Measurements from ENCODE around the gene SGPP2. TPM values are rescaled to one million over a fixed set of nuclear protein-coding genes. Genes with fewer than 3 reads are reported as not detected.

SGPP2 gene
- total and polyA plus RNA-seq, 2 experiments from 2014 or later = 0.08 TPM; not detected in 1

DNA sequence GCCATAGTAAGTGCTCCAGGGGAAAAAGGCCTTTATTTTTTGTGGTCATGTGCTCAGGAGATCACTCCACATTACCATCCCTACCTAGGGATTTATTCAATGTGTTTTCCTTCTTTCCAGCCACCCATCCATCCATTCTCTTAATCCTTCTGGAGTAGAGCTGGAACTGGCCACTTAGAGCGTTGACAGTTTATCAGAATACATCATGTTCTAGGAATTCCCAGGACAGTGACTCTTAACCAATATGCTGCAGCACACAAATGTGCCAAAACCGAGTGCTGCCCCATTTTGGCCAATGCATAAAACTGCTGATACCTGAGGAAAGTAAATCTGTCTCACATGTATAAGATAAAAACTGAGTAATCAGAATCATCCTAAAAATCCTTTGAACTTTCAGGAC is 167.8 kb downstream of the SGPP2 start:
- TF ChIP-seq EZH2phosphoT487 (IDR thresholded peaks at IDR 0.05; ENCODE audit: unreplicated experiment) (no peak), EZH2 (IDR thresholded peaks at IDR 0.05; ENCODE audit: low read depth, unreplicated experiment) (no peak)
- Histone ChIP-seq H3K4me1 (ENCODE audit: insufficient read depth) (no peaks in the 10 kb centered on the region), H3K27ac (ENCODE audit: low read depth) (no peak overlapping the region), H3K4me3 (no peak overlapping the region), H2AFZ (no peak overlapping the region), H3K36me3 (ENCODE audit: insufficient read depth) (no peaks in the 10 kb centered on the region; the same call in 1 of the 2 replicates), H3K79me2 (replicated peaks; ENCODE audit: insufficient read depth) (peaks cover 30% of the 10 kb centered on the region), H3K27me3 (ENCODE audit: insufficient read depth) (no peaks in the 10 kb centered on the region), H3K4me2 (no peak overlapping the region), H4K20me1 (replicated peaks; ENCODE audit: insufficient read depth) (no peaks in the 10 kb centered on the region; the same call in 1 of the 2 replicates), H3K9me2 (ENCODE audit: insufficient read depth) (no peaks in the 10 kb centered on the region), H3F3A (replicated peaks; ENCODE audit: low read depth) (no peaks in the 10 kb centered on the region)
- Mint-ChIP-seq H3K4me1 (no peaks in the 10 kb centered on the region), H3K4me3 (no peak overlapping the region), H3K27me3 (ENCODE audit: insufficient read depth, low read depth, poor library complexity) (no peaks in the 10 kb centered on the region), H3K9me3 (peaks cover 14% of the 10 kb centered on the region; the same call in 2 of the 3 replicates), H3K27ac (no peak overlapping the region), H3K36me3 (ENCODE audit: low read depth) (peaks cover 73% of the 10 kb centered on the region)
- DNase-seq (ENCODE audit: low spot score) (no peak), ATAC-seq (no peak)

DNA sequence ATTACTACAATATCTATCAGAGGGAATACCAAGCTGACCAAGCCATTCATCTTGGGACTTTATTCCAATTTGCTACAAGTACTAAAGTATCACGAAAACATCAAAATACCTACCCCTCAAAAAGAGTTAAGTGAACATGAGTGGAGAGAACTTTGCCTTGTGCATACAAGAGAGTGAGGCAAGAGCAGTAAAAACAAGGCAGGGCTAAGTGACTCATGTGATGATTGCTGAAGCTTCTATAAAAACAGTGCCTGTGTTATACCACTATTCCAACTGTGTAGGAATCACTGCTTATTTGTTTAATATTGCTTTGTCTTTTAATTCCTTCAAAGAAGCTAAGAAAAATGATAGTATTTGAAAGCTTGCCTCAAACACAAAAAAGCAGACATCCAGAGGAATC is 170.3 kb downstream of the SGPP2 start:
- Mint-ChIP-seq H3K4me3 (no peak overlapping the region), H3K9me3 (peaks cover 5% of the 10 kb centered on the region; the same call in 2 of the 3 replicates), H3K4me1 (no peaks in the 10 kb centered on the region), H3K36me3 (ENCODE audit: low read depth) (peaks cover 63% of the 10 kb centered on the region), H3K27me3 (ENCODE audit: insufficient read depth, low read depth, poor library complexity) (no peaks in the 10 kb centered on the region), H3K27ac (no peak overlapping the region)
- ATAC-seq (no peak), DNase-seq (ENCODE audit: low spot score) (no peak)
- H3F3A ChIP-seq (replicated peaks; ENCODE audit: low read depth) = no peaks in the 10 kb centered on the region
- no peak overlapping the region for H3K4me3 ChIP-seq
- H2AFZ ChIP-seq = no peak overlapping the region
- H3K9me2 ChIP-seq (ENCODE audit: insufficient read depth) = no peaks in the 10 kb centered on the region
- no peak overlapping the region for H3K4me2 ChIP-seq
- peaks cover 7% of the 10 kb centered on the region for H3K79me2 ChIP-seq (replicated peaks; ENCODE audit: insufficient read depth)
- no peaks in the 10 kb centered on the region; the same call in 1 of the 2 replicates for H4K20me1 ChIP-seq (replicated peaks; ENCODE audit: insufficient read depth)
- no peak overlapping the region for H3K27ac ChIP-seq (ENCODE audit: low read depth)
- no peaks in the 10 kb centered on the region for H3K4me1 ChIP-seq (ENCODE audit: insufficient read depth)
- H3K36me3 ChIP-seq (ENCODE audit: insufficient read depth) = peaks cover under 1% of the 10 kb centered on the region; the same call in 1 of the 2 replicates
- no peaks in the 10 kb centered on the region for H3K27me3 ChIP-seq (ENCODE audit: insufficient read depth)
- TF ChIP-seq CREB1 (CRISPR knock-in tag; IDR thresholded peaks at IDR 0.05; ENCODE audit: low read depth) = no peak
- TF ChIP-seq EZH2 (IDR thresholded peaks at IDR 0.05; ENCODE audit: low read depth, unreplicated experiment) = no peak
- no peak for TF ChIP-seq NANOG (IDR thresholded peaks at IDR 0.05; ENCODE audit: borderline replicate concordance)
- TF ChIP-seq, protein P1, sequence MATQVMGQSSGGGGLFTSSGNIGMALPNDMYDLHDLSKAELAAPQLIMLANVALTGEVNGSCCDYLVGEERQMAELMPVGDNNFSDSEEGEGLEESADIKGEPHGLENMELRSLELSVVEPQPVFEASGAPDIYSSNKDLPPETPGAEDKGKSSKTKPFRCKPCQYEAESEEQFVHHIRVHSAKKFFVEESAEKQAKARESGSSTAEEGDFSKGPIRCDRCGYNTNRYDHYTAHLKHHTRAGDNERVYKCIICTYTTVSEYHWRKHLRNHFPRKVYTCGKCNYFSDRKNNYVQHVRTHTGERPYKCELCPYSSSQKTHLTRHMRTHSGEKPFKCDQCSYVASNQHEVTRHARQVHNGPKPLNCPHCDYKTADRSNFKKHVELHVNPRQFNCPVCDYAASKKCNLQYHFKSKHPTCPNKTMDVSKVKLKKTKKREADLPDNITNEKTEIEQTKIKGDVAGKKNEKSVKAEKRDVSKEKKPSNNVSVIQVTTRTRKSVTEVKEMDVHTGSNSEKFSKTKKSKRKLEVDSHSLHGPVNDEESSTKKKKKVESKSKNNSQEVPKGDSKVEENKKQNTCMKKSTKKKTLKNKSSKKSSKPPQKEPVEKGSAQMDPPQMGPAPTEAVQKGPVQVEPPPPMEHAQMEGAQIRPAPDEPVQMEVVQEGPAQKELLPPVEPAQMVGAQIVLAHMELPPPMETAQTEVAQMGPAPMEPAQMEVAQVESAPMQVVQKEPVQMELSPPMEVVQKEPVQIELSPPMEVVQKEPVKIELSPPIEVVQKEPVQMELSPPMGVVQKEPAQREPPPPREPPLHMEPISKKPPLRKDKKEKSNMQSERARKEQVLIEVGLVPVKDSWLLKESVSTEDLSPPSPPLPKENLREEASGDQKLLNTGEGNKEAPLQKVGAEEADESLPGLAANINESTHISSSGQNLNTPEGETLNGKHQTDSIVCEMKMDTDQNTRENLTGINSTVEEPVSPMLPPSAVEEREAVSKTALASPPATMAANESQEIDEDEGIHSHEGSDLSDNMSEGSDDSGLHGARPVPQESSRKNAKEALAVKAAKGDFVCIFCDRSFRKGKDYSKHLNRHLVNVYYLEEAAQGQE (IDR thresholded peaks at IDR 0.05; ENCODE audit: unreplicated experiment) = no peak
- TF ChIP-seq ZNF331 (CRISPR knock-in tag; IDR thresholded peaks at IDR 0.05; ENCODE audit: low read depth) = no peak
- TF ChIP-seq ZNF114 (CRISPR knock-in tag; IDR thresholded peaks at IDR 0.05) = no peak
- TF ChIP-seq POLR2AphosphoS5 (IDR thresholded peaks at IDR 0.05; ENCODE audit: low read depth) = no peak
- TF ChIP-seq, protein P2, sequence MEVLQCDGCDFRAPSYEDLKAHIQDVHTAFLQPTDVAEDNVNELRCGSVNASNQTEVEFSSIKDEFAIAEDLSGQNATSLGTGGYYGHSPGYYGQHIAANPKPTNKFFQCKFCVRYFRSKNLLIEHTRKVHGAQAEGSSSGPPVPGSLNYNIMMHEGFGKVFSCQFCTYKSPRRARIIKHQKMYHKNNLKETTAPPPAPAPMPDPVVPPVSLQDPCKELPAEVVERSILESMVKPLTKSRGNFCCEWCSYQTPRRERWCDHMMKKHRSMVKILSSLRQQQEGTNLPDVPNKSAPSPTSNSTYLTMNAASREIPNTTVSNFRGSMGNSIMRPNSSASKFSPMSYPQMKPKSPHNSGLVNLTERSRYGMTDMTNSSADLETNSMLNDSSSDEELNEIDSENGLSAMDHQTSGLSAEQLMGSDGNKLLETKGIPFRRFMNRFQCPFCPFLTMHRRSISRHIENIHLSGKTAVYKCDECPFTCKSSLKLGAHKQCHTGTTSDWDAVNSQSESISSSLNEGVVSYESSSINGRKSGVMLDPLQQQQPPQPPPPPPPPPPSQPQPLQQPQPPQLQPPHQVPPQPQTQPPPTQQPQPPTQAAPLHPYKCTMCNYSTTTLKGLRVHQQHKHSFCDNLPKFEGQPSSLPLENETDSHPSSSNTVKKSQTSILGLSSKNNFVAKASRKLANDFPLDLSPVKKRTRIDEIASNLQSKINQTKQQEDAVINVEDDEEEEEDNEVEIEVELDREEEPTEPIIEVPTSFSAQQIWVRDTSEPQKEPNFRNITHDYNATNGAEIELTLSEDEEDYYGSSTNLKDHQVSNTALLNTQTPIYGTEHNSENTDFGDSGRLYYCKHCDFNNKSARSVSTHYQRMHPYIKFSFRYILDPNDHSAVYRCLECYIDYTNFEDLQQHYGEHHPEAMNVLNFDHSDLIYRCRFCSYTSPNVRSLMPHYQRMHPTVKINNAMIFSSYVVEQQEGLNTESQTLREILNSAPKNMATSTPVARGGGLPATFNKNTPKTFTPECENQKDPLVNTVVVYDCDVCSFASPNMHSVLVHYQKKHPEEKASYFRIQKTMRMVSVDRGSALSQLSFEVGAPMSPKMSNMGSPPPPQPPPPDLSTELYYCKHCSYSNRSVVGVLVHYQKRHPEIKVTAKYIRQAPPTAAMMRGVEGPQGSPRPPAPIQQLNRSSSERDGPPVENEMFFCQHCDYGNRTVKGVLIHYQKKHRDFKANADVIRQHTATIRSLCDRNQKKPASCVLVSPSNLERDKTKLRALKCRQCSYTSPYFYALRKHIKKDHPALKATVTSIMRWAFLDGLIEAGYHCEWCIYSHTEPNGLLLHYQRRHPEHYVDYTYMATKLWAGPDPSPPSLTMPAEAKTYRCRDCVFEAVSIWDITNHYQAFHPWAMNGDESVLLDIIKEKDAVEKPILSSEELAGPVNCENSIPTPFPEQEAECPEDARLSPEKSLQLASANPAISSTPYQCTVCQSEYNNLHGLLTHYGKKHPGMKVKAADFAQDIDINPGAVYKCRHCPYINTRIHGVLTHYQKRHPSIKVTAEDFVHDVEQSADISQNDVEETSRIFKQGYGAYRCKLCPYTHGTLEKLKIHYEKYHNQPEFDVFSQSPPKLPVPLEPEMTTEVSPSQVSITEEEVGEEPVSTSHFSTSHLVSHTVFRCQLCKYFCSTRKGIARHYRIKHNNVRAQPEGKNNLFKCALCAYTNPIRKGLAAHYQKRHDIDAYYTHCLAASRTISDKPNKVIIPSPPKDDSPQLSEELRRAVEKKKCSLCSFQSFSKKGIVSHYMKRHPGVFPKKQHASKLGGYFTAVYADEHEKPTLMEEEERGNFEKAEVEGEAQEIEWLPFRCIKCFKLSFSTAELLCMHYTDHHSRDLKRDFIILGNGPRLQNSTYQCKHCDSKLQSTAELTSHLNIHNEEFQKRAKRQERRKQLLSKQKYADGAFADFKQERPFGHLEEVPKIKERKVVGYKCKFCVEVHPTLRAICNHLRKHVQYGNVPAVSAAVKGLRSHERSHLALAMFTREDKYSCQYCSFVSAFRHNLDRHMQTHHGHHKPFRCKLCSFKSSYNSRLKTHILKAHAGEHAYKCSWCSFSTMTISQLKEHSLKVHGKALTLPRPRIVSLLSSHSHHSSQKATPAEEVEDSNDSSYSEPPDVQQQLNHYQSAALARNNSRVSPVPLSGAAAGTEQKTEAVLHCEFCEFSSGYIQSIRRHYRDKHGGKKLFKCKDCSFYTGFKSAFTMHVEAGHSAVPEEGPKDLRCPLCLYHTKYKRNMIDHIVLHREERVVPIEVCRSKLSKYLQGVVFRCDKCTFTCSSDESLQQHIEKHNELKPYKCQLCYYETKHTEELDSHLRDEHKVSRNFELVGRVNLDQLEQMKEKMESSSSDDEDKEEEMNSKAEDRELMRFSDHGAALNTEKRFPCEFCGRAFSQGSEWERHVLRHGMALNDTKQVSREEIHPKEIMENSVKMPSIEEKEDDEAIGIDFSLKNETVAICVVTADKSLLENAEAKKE (CRISPR knock-in tag; IDR thresholded peaks at IDR 0.05) = no peak
- no peak for TF ChIP-seq JUNB (IDR thresholded peaks at IDR 0.05; ENCODE audit: unreplicated experiment)
- TF ChIP-seq, protein P3, sequence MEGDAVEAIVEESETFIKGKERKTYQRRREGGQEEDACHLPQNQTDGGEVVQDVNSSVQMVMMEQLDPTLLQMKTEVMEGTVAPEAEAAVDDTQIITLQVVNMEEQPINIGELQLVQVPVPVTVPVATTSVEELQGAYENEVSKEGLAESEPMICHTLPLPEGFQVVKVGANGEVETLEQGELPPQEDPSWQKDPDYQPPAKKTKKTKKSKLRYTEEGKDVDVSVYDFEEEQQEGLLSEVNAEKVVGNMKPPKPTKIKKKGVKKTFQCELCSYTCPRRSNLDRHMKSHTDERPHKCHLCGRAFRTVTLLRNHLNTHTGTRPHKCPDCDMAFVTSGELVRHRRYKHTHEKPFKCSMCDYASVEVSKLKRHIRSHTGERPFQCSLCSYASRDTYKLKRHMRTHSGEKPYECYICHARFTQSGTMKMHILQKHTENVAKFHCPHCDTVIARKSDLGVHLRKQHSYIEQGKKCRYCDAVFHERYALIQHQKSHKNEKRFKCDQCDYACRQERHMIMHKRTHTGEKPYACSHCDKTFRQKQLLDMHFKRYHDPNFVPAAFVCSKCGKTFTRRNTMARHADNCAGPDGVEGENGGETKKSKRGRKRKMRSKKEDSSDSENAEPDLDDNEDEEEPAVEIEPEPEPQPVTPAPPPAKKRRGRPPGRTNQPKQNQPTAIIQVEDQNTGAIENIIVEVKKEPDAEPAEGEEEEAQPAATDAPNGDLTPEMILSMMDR (conservative IDR thresholded peaks at IDR 0.05; ENCODE audit: low read depth in 2 of 2) = no peak
- TF ChIP-seq EZH2phosphoT487 (IDR thresholded peaks at IDR 0.05; ENCODE audit: unreplicated experiment) = no peak
